Ovary (tissue), 3 donors: Measurements from ENCODE around the gene PRODH.
"Not testable (repeated sequence)": the region's sequence is repeated elsewhere in the genome, so short reads cannot be mapped to it uniquely, and the experiment has no call there.

Source experiments
- EP300 ChIP-seq: sonication (generic); formaldehyde crosslinking; IDR thresholded peaks from one replicate; pipeline ENCODE4 v1.6.1; 2017; ENCODE audit warnings: antibody characterized with exemption
- POLR2A ChIP-seq: fragments of 450-650 bp; IDR thresholded peaks from one replicate; pipeline ENCODE4 v1.6.1; 2017; ENCODE audit warnings: antibody characterized with exemption, mild to moderate bottlenecking, moderate library complexity
- TF ChIP-seq, protein P1 (sequence below), 3 donors: fragments of 450-650 bp in 2 of 3; fragments of 200-600 bp in 1 of 3; IDR thresholded peaks; one replicate each; pipeline versions ENCODE4 v1.5.1 to v1.8.0; 2016 to 2022; ENCODE audit warnings: antibody characterized with exemption in 3 of 3, mild to moderate bottlenecking in 1 of 3
- donor health status: DM: no; HTN: no; CAD: no.

DNA sequence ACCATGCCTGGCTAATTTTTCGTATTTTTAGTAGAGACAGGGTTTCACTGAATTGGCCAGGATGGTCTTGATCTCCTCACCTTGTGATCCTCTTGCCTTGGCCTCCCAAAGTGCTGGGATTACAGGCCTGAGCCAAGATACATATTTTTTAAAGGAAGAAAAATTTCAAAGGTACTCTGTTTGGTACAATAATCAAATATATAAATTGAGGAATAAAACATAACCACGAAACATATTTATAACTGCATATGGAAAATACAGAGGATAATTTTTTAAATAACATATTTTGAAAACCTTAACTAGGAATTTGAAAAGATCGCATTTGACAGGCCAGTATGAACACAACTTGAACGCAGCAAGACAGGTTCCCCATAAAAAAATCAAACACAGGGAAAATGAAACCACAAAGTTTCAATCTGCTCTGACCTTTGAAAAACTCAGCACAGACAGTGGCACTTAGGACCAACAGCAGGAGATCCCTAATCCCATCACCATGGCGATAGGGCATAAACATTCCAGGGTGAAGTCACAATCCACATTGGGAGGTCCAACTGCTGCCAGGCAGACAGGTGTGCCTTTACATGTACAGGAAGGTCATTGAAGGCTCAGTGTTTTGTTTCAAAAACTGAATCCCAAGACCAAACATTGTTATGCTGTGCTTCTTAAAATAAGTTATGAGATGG is 45.4 kb downstream of the PRODH start:
- TF ChIP-seq, protein P1, sequence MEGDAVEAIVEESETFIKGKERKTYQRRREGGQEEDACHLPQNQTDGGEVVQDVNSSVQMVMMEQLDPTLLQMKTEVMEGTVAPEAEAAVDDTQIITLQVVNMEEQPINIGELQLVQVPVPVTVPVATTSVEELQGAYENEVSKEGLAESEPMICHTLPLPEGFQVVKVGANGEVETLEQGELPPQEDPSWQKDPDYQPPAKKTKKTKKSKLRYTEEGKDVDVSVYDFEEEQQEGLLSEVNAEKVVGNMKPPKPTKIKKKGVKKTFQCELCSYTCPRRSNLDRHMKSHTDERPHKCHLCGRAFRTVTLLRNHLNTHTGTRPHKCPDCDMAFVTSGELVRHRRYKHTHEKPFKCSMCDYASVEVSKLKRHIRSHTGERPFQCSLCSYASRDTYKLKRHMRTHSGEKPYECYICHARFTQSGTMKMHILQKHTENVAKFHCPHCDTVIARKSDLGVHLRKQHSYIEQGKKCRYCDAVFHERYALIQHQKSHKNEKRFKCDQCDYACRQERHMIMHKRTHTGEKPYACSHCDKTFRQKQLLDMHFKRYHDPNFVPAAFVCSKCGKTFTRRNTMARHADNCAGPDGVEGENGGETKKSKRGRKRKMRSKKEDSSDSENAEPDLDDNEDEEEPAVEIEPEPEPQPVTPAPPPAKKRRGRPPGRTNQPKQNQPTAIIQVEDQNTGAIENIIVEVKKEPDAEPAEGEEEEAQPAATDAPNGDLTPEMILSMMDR (IDR thresholded peaks at IDR 0.05): not testable (repeated sequence)
- TF ChIP-seq EP300, POLR2A: not testable (repeated sequence)
